ENCODE data around the gene SGK1.

SGK1 gene

GRCh38 chr6:134165561-134166201 lies 152.2 kb downstream of the SGK1 start:
- no peak for DNase-seq

- DNase-seq, result no peak
These were observed 153.6 kb downstream of the SGK1 start for GRCh38 chr6:134164300-134164699.

- DNase-seq, result no peak
These were observed 155.0 kb downstream of the SGK1 start for GRCh38 chr6:134162932-134163331.

DNA sequence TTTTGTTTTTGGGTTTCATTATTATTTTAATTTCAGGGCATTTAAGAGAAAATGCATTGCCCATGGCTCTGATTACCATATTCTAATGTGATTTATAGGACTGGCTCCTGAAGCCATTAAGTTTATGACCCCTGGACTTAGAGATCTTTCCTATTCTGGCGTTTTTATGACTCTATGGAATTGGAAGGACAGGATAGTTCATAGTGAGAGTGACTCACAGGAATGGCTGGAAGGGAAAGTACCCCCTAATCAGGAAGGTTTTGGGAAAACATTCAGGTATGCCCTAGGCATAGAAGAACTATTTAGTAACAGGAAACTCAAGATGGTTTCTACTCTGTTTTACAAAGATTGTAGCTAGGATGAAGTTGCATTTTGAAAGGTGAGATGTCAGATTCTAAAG lies 156.9 kb downstream of the SGK1 start:
- DNase-seq, result no peak

- no peak for DNase-seq
These were observed 165.0 kb downstream of the SGK1 start for GRCh38 chr6:134152767-134153485.

DNA sequence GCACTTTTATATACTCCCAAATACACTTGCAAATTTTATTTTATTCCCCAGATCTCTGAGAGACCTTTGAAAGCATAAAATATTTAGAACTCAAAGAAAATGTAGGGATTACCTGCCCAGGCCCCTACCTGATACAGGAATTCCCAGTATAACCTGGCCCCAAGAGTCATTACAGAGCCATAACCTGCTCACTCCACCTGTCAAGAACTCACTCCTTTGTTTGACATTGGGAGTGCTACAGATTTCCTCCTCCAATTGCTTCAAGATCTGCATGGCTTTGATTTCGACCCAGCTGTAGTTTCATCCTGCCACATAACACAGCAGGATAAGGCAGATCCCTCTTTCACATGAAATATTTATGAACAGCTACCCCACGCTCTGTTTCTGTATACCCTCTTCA lies 169.3 kb downstream of the SGK1 start:
- DNase-seq, result no peak

GRCh38 chr6:134147034-134147533 lies 170.8 kb downstream of the SGK1 start:
- DNase-seq, result no peak

DNA sequence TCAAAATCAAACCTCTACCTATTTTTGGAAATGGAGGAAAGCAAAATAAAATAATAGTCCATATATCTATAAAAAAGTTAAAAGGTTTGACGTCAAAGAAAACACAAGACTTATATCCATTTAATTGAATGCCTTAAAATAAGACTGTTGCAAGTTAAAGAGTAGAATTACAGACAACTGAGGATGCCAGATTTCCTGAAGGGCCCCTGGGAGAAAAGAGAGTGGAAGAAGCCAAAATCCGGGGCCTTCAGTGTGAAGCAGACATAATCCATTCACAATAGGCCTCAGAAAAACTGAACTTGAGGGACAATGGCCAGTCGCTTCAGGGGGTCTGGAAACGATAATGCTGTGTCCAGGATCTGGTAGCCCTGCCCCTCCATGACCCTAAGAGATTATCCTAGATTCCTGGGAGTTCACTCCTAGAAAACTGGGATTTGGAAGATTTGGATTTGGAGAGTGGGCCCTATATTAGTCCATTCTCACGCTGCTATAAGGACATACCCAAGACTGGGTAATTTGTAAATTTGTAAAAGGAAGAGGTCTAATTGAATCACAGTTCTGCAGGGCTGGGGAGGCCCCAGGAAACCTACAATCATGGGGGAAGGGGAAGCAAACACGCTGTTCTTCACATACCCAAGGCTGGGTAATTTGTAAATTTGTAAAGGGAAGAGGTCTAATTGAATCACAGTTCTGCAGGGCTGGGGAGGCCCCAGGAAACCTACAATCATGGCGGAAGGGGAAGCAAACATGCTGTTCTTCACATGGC lies 171.5 kb downstream of the SGK1 start:
- no peak for DNase-seq

GRCh38 chr6:134145786-134146185 lies 172.1 kb downstream of the SGK1 start:
- no peak for DNase-seq

DNA sequence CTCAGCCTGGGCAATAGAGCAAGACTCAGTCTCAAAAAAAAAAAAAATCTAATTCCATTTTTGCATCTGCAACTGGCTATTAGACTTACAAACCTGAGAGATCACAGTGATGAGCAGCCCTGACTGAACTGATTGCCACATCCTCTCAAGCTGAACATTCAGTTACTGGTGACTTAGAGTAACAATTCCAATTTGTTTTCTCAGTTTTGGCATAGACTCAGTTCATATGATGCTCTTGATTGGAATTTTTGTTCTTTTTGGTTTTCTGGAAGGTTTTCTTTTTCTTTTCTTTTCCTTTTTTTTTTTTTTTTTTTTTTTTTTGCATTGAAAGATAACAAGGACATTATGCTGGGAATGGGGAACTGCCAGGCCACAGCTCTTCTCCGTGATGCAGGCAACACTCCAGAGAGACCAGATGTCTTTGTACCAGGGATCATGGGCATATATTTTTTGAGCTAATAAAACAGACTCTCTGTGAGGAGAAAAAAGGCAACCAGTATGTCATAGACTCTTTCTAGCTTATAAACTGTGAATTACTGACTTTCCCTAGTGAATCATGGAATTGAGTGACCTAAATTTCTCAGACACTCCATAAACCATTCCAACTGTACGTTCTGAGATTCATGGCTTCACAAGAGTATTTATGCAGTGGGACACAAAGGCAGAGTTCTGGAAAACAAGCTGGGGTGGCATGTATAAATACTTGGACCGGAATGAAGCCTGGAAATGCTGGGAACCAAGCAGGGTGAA lies 179.5 kb downstream of the SGK1 start:
- DNase-seq, result no peak

GRCh38 chr6:134134654-134135053 lies 183.3 kb downstream of the SGK1 start:
- DNase-seq, result no peak

DNA sequence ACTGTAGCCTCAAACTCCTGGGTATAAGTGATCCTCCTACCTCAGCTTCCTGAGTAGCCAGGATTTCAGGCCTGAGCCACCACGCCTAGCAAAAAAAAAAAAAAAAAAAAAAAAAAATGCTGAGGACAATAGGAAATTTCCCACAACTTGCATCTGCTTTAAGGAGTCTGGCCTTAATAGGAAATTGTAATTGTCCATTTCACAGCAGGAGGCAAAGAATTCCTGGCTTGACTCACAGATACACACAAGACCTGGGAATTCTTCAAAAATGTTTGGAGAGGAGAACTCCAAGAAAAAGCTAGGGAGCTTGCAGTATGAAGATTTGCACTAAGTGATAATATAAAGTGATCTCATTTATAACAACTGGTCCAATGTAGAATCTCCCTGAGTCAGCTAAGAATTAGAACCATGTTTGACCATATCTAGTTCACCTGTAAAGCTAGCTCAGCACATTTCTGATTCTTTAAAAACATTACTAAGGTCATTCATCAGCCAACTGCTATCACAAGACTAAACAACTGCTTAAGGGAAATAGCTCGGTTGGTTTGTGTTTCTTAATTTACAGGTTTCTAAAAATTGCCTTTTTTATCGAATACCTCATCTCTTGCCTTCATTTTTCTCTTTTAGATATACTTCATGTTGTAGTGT lies 185.3 kb downstream of the SGK1 start:
- DNase-seq, result no peak

DNA sequence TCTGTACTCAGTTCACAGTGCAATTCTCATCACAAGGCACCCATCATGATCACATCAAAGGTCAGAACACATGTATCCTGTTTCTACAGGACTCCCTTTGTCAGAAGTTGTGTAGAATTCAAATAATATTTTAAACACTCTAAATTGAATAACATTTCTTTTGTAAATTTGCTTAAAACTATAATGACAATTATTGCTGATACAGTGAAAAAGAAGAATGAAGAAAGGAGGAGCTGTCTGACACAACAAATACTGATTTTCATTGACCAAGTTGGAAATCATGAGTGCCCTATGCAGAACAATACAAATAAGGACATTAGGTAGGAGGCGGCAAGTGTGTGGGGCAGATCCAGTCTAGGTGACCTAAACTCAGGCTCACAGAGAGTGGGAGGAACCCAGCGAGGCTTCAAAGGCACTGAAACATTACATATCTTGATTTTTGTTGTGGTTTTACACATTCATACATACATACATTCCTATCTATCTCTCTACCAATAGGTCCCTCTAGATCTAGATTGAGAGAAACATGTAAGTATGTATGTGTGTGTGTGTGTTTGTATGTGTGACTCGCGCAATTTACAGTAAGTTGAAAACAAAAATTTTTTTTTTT lies 186.3 kb downstream of the SGK1 start:
- DNase-seq, result no peak

GRCh38 chr6:134128146-134128545 lies 189.8 kb downstream of the SGK1 start:
- no peak for DNase-seq

- no peak for DNase-seq
These were observed 194.2 kb downstream of the SGK1 start for GRCh38 chr6:134123666-134124208.

GRCh38 chr6:134122775-134123174 lies 195.1 kb downstream of the SGK1 start:
- DNase-seq, result no peak

- no peak for DNase-seq
These were observed 198.4 kb downstream of the SGK1 start for GRCh38 chr6:134119486-134119885.
